HG02678 (cell line): ENCODE measurements around the gene CLIC5.

ENCODE experiments used
- ATAC-seq: cut with Tn5 transposase; IDR thresholded peaks from one replicate; pipeline ENCODE4 v1.9.1; 2021; ENCODE audit warnings: mild to moderate bottlenecking, moderate library complexity; ENCODE audit not compliant: unreplicated experiment

Gene CLIC5

GRCh38 chr6:46015119-46015968 lies at the start of gene CLIC5:
TSS of gene CLIC5 (minus strand) at chr6:46015860. CDS start at chr6:46015542, 318 bp downstream.
- no peak for ATAC-seq

- ATAC-seq = no peak
Measured at GRCh38 chr6:46062991-46063390, 47.3 kb upstream of the CLIC5 start.

- no peak for ATAC-seq
Measured at GRCh38 chr6:46062312-46062711, 46.7 kb upstream of the CLIC5 start.

- ATAC-seq = no peak
Measured at GRCh38 chr6:46061497-46061896, 45.8 kb upstream of the CLIC5 start.

DNA sequence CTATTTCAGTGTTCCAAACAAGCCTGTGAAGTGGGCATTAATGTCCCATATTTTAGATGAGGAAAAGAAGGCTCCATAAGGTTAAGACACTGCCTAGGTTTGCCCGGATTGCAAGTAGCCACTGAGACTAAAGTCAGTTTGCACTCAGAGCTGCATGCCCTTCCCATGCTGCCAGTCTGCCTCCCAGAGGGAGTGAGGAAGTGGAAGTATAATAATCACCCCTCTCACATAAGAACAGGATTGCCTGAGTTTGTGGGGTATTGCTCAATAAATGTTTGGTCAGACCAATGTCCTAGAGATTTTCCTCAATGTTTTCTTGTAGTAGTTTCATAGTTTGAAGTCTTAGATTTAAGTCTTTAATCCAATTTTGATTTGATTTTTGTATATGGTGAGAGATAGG lies 43.9 kb upstream of the CLIC5 start:
- no peak for ATAC-seq

- ATAC-seq = no peak
Measured at GRCh38 chr6:46058951-46059350, 43.3 kb upstream of the CLIC5 start.

DNA sequence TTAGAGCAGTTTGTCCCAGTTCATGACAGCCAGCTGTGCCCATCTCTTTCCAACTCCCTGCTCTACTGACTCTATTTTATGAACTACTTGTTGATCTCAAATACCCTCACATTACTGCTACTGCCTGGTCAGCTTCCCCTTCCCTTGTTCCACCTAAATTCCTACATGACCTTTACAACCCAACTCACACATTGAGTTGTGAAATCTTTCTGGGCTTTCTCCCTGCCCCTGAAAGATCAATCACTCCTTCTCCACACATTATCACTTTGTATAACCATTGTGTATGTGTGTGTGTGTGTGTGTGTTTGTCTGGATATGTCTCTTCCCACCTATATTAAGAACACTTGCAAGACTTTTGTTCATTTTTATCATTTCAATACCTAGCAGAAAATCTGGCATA lies 42.1 kb upstream of the CLIC5 start:
- no peak for ATAC-seq

GRCh38 chr6:46056906-46057529 lies 41.4 kb upstream of the CLIC5 start:
- no peak for ATAC-seq

- no peak for ATAC-seq
Measured at GRCh38 chr6:46054516-46054915, 38.9 kb upstream of the CLIC5 start.

- no peak for ATAC-seq
Measured at GRCh38 chr6:46053039-46053933, 37.6 kb upstream of the CLIC5 start.

GRCh38 chr6:46052479-46052878 lies 36.8 kb upstream of the CLIC5 start:
- no peak for ATAC-seq

GRCh38 chr6:46051962-46052361 lies 36.3 kb upstream of the CLIC5 start:
- no peak for ATAC-seq

DNA sequence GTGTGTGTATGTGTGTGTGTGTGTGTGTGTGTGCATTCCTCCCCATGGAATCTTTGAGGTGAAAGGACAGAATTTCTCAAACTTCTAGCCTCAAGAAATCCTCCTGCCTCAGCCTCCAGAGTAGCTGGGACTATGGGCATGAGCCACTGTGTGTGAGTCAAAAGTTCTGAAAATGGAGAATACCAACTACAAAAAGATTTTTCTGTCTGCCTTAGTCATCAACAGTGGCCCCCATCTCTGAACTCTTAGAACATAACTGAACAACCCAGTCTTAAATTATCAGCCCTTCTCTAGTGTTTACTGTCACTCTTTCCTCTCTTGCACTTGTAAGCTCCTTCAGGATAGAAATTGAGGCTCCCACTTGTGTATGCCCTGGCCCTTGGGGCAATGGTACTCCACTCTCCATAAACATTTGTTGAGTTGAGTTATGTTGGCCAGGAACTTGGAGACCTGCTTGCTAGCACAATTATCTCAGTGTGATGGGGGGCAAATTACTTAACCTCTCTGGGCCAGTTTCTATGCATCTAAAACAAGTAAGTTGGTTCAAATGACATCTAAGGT lies 35.3 kb upstream of the CLIC5 start:
- ATAC-seq = no peak

GRCh38 chr6:46048646-46049297 lies 33.1 kb upstream of the CLIC5 start:
- ATAC-seq = no peak

- ATAC-seq = no peak
Measured at GRCh38 chr6:46046558-46047174, 31.0 kb upstream of the CLIC5 start.

- ATAC-seq = no peak
Measured at GRCh38 chr6:46044881-46045617, 29.4 kb upstream of the CLIC5 start.

- ATAC-seq = peak; percentile 77
Measured at GRCh38 chr6:46042355-46042999, 26.8 kb upstream of the CLIC5 start.

DNA sequence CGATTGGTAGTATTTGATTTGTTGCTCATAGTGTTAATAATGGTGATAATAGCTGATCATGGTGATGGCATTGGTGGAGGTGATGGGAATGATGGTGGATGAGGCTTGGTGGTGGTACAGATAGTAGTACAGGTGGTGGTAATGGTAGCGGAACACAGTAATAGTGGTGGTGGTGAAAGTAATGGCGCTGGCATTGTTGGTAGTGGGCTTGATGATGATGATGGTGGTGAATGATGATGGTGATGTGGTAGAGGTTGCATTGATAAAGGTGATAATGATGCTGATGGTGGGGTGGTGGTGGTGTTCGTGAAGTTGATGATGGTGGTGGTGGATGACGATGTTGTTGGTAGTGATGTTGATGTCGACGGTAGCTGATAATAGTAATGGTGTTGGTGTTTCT lies 24.6 kb upstream of the CLIC5 start:
- ATAC-seq = no peak

DNA sequence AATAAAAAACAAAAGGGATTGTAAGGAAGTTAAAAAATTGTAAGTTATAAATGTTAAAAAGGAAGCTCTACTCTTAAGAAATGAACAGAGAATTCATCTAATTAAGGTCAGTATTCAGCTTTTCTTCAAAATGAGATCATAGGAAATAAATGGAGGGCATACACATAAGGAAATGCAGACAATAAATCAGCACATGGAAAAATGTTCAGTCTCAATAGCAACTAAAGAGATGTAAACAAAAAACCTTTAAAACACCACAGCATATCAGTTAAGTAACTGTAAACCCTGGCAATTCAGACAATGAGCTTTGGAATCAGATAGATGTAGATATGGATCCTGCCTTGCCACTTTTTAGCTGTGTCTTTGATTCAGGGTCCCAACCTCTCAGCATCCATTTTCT lies 24.0 kb upstream of the CLIC5 start:
- ATAC-seq = no peak
